ENCODE measurements around the gene GPATCH1.
"Not testable (repeated sequence)": the region's sequence is repeated elsewhere in the genome, so short reads cannot be mapped to it uniquely, and the experiment has no call there.

Gene GPATCH1

DNA sequence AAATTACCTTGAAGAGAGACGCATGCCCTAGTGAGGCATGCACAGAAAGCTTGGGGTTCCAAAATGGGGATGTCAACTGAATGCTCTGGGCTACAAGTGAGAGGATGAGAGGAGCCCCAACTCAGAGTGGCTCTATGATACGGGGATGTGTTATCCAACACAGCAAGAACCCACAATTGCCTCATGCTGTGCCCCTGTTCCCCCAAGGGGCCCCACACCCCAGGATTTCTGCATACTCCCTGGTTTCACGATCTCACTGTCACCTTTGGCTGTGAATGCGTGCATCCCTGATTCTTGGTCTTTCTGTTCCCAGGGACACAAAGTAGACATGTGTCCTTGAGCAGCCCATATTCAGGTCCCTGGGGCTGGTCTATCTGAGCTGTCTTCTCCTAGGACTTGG lies 80.2 kb downstream of the GPATCH1 start:
- in situ Hi-C loops (cut with MboI; ENCODE audit: low sequenced_read_pairs): no loop called here
- Histone ChIP-seq H3K36me3 (replicated peaks) (no peaks in the 10 kb centered on the region), H3K9me3 (no peaks in the 10 kb centered on the region; the same call in 1 of the 2 replicates), H3K4me3 (no peak overlapping the region), H3K27me3 (ENCODE audit: low read depth) (no peaks in the 10 kb centered on the region), H3K4me1 (no peaks in the 10 kb centered on the region)
- no peak for DNase-seq (ENCODE audit: low spot score in 2 of 2)

DNA sequence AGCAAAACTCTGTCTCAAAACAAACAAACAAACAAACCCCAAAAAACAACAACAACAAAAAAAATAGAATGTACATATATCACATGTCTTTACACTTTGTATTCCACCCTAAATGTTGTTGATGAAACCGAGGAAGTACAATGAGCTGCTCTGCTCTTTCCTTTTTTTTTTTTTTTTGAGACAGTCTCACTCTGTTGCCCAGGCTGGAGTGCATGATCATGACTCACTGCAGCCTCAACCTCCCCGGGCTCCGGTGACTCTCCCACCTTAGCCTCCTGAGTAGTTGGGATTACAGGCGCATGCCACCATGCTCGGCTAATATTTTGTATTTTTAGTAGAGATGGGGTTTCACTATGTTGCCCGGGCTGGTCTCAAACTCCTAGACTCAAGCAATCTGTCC lies 82.5 kb downstream of the GPATCH1 start:
- H3K36me3 ChIP-seq (replicated peaks): no peaks in the 10 kb centered on the region
- no peak overlapping the region for H3K4me3 ChIP-seq
- H3K4me1 ChIP-seq: no peaks in the 10 kb centered on the region
- H3K9me3 ChIP-seq: peaks cover 5% of the 10 kb centered on the region; the same call in 1 of the 2 replicates
- DNase-seq (ENCODE audit: low spot score in 2 of 2): no peak
- in situ Hi-C loops (cut with MboI; ENCODE audit: low sequenced_read_pairs): no loop called here
- no peaks in the 10 kb centered on the region for H3K27me3 ChIP-seq (ENCODE audit: low read depth)

DNA sequence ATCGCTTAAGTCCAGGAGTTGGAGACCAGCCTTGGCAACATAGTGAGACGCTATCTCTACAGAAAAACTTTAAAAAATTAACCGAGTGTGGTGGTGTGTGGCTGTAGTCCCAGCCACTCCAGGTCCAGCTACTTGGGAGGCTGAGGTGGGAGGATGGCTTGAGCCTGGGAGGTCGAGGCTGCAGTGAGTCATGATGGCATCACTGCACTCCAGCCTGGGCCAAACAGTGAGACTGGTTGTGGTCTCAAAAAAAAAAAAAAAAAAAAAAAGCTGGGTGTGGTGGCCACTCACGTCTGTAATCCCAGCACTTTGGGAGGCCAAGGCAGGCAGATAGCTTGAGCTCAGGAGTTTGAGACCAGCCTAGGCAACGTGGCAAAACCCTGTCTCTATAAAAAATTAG lies 85.1 kb downstream of the GPATCH1 start:
- in situ Hi-C loops (cut with MboI; ENCODE audit: low sequenced_read_pairs); H3K36me3 ChIP-seq (replicated peaks); DNase-seq (ENCODE audit: low spot score in 2 of 2); H3K4me1 ChIP-seq; H3K27me3 ChIP-seq (ENCODE audit: low read depth); H3K9me3 ChIP-seq; H3K4me3 ChIP-seq: not testable (repeated sequence)

- no peak for DNase-seq (ENCODE audit: low spot score in 2 of 2)
- H3K27me3 ChIP-seq (ENCODE audit: low read depth): no peaks in the 10 kb centered on the region
- in situ Hi-C loops (cut with MboI; ENCODE audit: low sequenced_read_pairs): no loop called here
- peaks cover 10% of the 10 kb centered on the region for H3K4me1 ChIP-seq
- H3K9me3 ChIP-seq: peaks cover 7% of the 10 kb centered on the region
- H3K4me3 ChIP-seq: no peak overlapping the region
- no peaks in the 10 kb centered on the region for H3K36me3 ChIP-seq (replicated peaks)
Observed at GRCh38 chr19:33167438-33167837, 86.5 kb downstream of the GPATCH1 start.

GRCh38 chr19:33168528-33168927 lies 87.5 kb downstream of the GPATCH1 start:
- H3K27me3 ChIP-seq (ENCODE audit: low read depth): no peaks in the 10 kb centered on the region
- no peak for DNase-seq (ENCODE audit: low spot score in 2 of 2)
- H3K36me3 ChIP-seq (replicated peaks): no peaks in the 10 kb centered on the region
- H3K4me1 ChIP-seq: peaks cover 14% of the 10 kb centered on the region
- H3K9me3 ChIP-seq: peaks cover 7% of the 10 kb centered on the region
- in situ Hi-C loops (cut with MboI; ENCODE audit: low sequenced_read_pairs): no loop called here
- no peak overlapping the region for H3K4me3 ChIP-seq

GRCh38 chr19:33171222-33171795 lies 90.3 kb downstream of the GPATCH1 start:
- Histone ChIP-seq H3K4me3 (no peak overlapping the region), H3K4me1 (peaks cover 14% of the 10 kb centered on the region), H3K36me3 (replicated peaks) (no peaks in the 10 kb centered on the region), H3K27me3 (ENCODE audit: low read depth) (no peaks in the 10 kb centered on the region), H3K9me3 (peaks cover 7% of the 10 kb centered on the region)
- in situ Hi-C loops (cut with MboI; ENCODE audit: low sequenced_read_pairs): no loop called here
- DNase-seq (ENCODE audit: low spot score in 2 of 2): no peak

- Histone ChIP-seq H3K4me1 (peaks cover 14% of the 10 kb centered on the region), H3K27me3 (ENCODE audit: low read depth) (no peaks in the 10 kb centered on the region), H3K36me3 (replicated peaks) (no peaks in the 10 kb centered on the region), H3K9me3 (peaks cover 7% of the 10 kb centered on the region), H3K4me3 (no peak overlapping the region)
- peak in 1 of 2 experiments; percentile 35 for DNase-seq (ENCODE audit: low spot score in 2 of 2)
- in situ Hi-C loops (cut with MboI; ENCODE audit: low sequenced_read_pairs): no loop called here
Observed at GRCh38 chr19:33171916-33172359, 91.0 kb downstream of the GPATCH1 start.

DNA sequence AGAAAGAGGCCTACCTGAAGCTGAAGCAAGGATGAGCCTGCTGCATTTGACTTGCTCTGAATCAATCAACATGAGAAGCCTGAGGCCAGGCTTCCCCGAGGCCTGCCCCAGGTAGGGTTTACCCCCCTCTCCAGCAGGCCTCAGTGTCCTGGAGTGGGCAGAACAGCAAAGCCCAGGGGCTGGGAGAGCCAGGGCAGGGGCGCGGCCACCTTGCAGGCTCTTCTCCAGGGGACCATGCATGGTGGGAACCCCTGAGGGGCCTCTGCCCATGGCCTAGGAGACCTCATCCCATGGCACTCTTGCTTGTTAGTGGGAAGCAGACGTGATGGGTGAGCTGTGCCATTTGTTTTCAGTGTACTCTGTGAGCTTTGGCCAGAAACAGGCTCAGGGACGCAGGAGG lies 93.2 kb downstream of the GPATCH1 start:
- in situ Hi-C loops (cut with MboI; ENCODE audit: low sequenced_read_pairs): no loop called here
- Histone ChIP-seq H3K36me3 (replicated peaks) (no peaks in the 10 kb centered on the region), H3K4me1 (peaks cover 20% of the 10 kb centered on the region), H3K27me3 (ENCODE audit: low read depth) (no peaks in the 10 kb centered on the region), H3K9me3 (peaks cover 2% of the 10 kb centered on the region; the same call in 1 of the 2 replicates), H3K4me3 (no peak overlapping the region)
- DNase-seq (ENCODE audit: low spot score in 2 of 2): no peak

DNA sequence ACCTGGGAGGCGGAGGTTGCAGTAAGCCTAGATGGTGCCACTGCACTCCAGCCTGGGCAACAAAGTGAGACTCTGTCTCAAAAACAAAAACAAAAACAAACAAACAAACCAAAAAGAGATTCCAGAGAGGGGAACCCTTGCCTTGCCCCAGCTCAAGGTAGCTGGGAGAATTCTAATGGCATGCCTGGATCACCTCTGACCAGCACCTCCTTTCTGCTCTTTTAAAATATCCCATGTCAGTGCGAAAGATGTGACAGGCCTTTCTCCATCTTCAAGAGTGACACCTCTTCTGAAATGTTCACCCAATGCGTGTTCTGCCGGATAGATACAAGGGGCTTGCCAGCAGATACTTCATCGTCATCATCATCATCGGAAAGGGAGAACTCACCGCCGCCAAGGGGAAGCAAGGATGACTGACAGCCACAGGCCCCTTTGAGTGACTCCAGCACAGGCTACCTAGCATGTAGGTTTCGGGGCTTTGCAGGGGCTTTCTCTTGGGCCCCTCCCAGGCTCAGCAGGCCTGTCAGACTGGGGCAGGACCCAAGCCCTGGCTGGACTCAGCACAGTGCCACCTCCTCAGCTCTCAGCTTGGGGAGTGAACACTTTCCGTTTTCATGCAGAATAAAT lies 94.3 kb downstream of the GPATCH1 start:
- DNase-seq (ENCODE audit: low spot score in 2 of 2): no peak

GRCh38 chr19:33175886-33176669 lies 95.1 kb downstream of the GPATCH1 start:
- in situ Hi-C loops (cut with MboI; ENCODE audit: low sequenced_read_pairs): loop anchor here (25.0 kb wide), 1 partner anchor 489 kb away; the partner anchor contains the start of genes ANKRD27, NUDT19 and RGS9BP
- Histone ChIP-seq H3K4me1 (peaks cover 20% of the 10 kb centered on the region), H3K9me3 (no peaks in the 10 kb centered on the region), H3K4me3 (peak overlapping the region; percentile 73), H3K27me3 (ENCODE audit: low read depth) (no peaks in the 10 kb centered on the region), H3K36me3 (replicated peaks) (no peaks in the 10 kb centered on the region)
- DNase-seq (ENCODE audit: low spot score in 2 of 2): peak; percentile 27 to 52

More for the DNA sequence above, 94.3 kb downstream of the GPATCH1 start:
- in situ Hi-C loops (cut with MboI; ENCODE audit: low sequenced_read_pairs): loop anchor here (25.0 kb wide), 1 partner anchor 488 kb away; the partner anchor contains the start of genes ANKRD27, NUDT19 and RGS9BP
- no peaks in the 10 kb centered on the region for H3K27me3 ChIP-seq (ENCODE audit: low read depth)
- peaks cover 20% of the 10 kb centered on the region for H3K4me1 ChIP-seq
- no peak overlapping the region for H3K4me3 ChIP-seq
- H3K36me3 ChIP-seq (replicated peaks): no peaks in the 10 kb centered on the region
- H3K9me3 ChIP-seq: no peaks in the 10 kb centered on the region

- in situ Hi-C loops (cut with MboI; ENCODE audit: low sequenced_read_pairs): loop anchor here (25.0 kb wide), 1 partner anchor 490 kb away; the partner anchor contains the start of genes ANKRD27, NUDT19 and RGS9BP
- no peaks in the 10 kb centered on the region for H3K27me3 ChIP-seq (ENCODE audit: low read depth)
- H3K9me3 ChIP-seq: no peaks in the 10 kb centered on the region
- H3K4me3 ChIP-seq: peak overlapping the region; percentile 73
- peak; percentile 96 to 99 for DNase-seq (ENCODE audit: low spot score in 2 of 2)
- no peaks in the 10 kb centered on the region for H3K36me3 ChIP-seq (replicated peaks)
- peaks cover 15% of the 10 kb centered on the region for H3K4me1 ChIP-seq
Observed at GRCh38 chr19:33176670-33177416, 95.9 kb downstream of the GPATCH1 start.

DNA sequence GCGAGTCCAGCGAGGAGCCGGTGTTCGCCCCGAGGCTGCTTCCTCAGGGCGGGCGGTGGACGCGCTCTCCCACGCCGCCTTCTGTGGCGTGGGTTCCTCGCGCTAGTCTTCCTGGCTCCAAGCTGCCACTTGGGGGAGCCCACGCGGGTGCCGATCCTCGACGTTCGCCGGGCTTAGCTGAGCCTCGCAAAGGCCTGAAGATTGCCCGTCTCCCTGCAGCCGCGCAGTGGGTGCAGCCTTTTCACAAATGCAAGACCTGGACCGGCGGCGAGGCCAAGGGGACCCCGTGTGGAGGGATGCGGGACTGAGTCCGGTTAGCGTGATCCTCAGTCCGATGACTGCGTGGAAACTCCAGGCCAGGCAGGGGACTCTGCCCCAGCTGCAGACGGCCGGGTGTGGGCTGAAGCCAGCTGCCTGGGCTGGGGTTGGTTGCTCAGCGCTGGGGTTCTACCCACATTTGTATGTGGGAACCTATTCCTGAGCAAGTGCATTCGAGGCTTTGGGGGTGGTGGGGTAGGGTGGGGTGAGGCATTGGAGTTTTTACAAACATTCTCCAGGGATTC lies 96.5 kb downstream of the GPATCH1 start:
- peaks cover 9% of the 10 kb centered on the region for H3K4me1 ChIP-seq
- H3K27me3 ChIP-seq (ENCODE audit: low read depth): no peaks in the 10 kb centered on the region
- H3K4me3 ChIP-seq: peak overlapping the region; percentile 73
- no peaks in the 10 kb centered on the region for H3K36me3 ChIP-seq (replicated peaks)
- DNase-seq (ENCODE audit: low spot score in 2 of 2): peak; percentile 43 to 75
- H3K9me3 ChIP-seq: no peaks in the 10 kb centered on the region
- in situ Hi-C loops (cut with MboI; ENCODE audit: low sequenced_read_pairs): loop anchor here (25.0 kb wide), 1 partner anchor 490 kb away; the partner anchor contains the start of genes ANKRD27, NUDT19 and RGS9BP
